SK-N-SH treated with all-trans-retinoic acid at 6 μM for 48 hours (cell line): Measurements from ENCODE around the gene CDRT4.

Experiments
- ATAC-seq: fragments of 200-7000 bp; cut with Tn5 transposase; 3 replicates; pipeline ENCODE4 v1.9.1; 2020; ENCODE audit warnings: mild to moderate bottlenecking, moderate library complexity
- ARNTL ChIP-seq: fragments of 450-650 bp; formaldehyde crosslinking; IDR thresholded peaks from 2 replicates; pipeline ENCODE4 v1.5.0; 2020; ENCODE audit warnings: low read depth, mild to moderate bottlenecking, moderate library complexity, borderline replicate concordance
- BACH2 ChIP-seq: fragments of 250-450 bp; sonication (Bioruptor Pico); IDR thresholded peaks from 2 replicates; pipeline ENCODE4 v1.9.0; 2021; ENCODE audit warnings: mild to moderate bottlenecking, borderline replicate concordance
- CSDC2 ChIP-seq: fragments of 250-450 bp; sonication (Bioruptor Pico); IDR thresholded peaks from 2 replicates; pipeline ENCODE4 v1.5.0; 2020; ENCODE audit warnings: mild to moderate bottlenecking, moderate library complexity
- ESRRG ChIP-seq: fragments of 250-450 bp; sonication (Bioruptor Pico); IDR thresholded peaks from 2 replicates; pipeline ENCODE4 v1.6.1; 2021; ENCODE audit warnings: mild to moderate bottlenecking
- GLIS3 ChIP-seq: fragments of 250-450 bp; sonication (Bioruptor Pico); IDR thresholded peaks from 2 replicates; pipeline ENCODE4 v1.5.0; 2020; ENCODE audit warnings: mild to moderate bottlenecking, moderate library complexity
- ISL1 ChIP-seq: fragments of 250-450 bp; sonication (Bioruptor Pico); IDR thresholded peaks from 2 replicates; pipeline ENCODE4 v2.1.2; 2022; ENCODE audit warnings: mild to moderate bottlenecking, moderate library complexity
- OSR1 ChIP-seq: fragments of 250-450 bp; sonication (Bioruptor Pico); IDR thresholded peaks from 2 replicates; pipeline ENCODE4 v1.8.0; 2022; ENCODE audit warnings: moderate library complexity, mild to moderate bottlenecking, inconsistent platforms
- PPARA ChIP-seq: fragments of 250-450 bp; sonication (Bioruptor Pico); IDR thresholded peaks from 2 replicates; pipeline ENCODE4 v1.5.0; 2020; ENCODE audit warnings: mild to moderate bottlenecking, borderline replicate concordance
- RARB ChIP-seq: fragments of 250-450 bp; sonication (Bioruptor Pico); IDR thresholded peaks from 2 replicates; pipeline ENCODE4 v1.8.0; 2021; ENCODE audit warnings: mild to moderate bottlenecking, moderate library complexity
- SNAI2 ChIP-seq: fragments of 250-450 bp; sonication (Bioruptor Pico); IDR thresholded peaks from 2 replicates; pipeline ENCODE4 v1.5.0; 2020; ENCODE audit warnings: mild to moderate bottlenecking, moderate library complexity
- TCF4 ChIP-seq: fragments of 250-450 bp; sonication (Bioruptor Pico); IDR thresholded peaks from 2 replicates; pipeline ENCODE4 v1.8.0; 2021; ENCODE audit warnings: mild to moderate bottlenecking, moderate library complexity, borderline replicate concordance
- TOX ChIP-seq: fragments of 250-450 bp; sonication (Bioruptor Pico); IDR thresholded peaks from 2 replicates; pipeline ENCODE4 v1.8.0; 2021; ENCODE audit warnings: mild to moderate bottlenecking, moderate library complexity, borderline replicate concordance
- ZC3H10 ChIP-seq: fragments of 250-450 bp; sonication (Bioruptor Pico); IDR thresholded peaks from 2 replicates; pipeline ENCODE4 v1.5.1; 2021; ENCODE audit warnings: mild to moderate bottlenecking, moderate library complexity
- ZFP3 ChIP-seq: fragments of 250-450 bp; sonication (Bioruptor Pico); IDR thresholded peaks from 2 replicates; pipeline ENCODE4 v1.5.0; 2020; ENCODE audit warnings: mild to moderate bottlenecking, moderate library complexity
- ZFP30 ChIP-seq: fragments of 450-650 bp; formaldehyde crosslinking; IDR thresholded peaks from 2 replicates; pipeline ENCODE4 v1.5.0; 2022; ENCODE audit warnings: mild to moderate bottlenecking, moderate library complexity
- ZNF70 ChIP-seq: fragments of 450-650 bp; formaldehyde crosslinking; IDR thresholded peaks from 2 replicates; pipeline ENCODE4 v1.5.0; 2020; ENCODE audit warnings: mild to moderate bottlenecking, moderate library complexity
- ZNF8 ChIP-seq: fragments of 450-650 bp; formaldehyde crosslinking; IDR thresholded peaks from 2 replicates; pipeline ENCODE4 v1.5.0; 2020; ENCODE audit warnings: mild to moderate bottlenecking, moderate library complexity
- TF ChIP-seq, protein P1 (sequence below): fragments of 250-450 bp; sonication (Bioruptor Pico); IDR thresholded peaks from 2 replicates; pipeline ENCODE4 v1.8.0; 2020; ENCODE audit warnings: mild to moderate bottlenecking, moderate library complexity, borderline replicate concordance
- TF ChIP-seq, protein P2 (sequence below): fragments of 250-450 bp; sonication (Bioruptor Pico); IDR thresholded peaks from 2 replicates; pipeline ENCODE4 v1.8.0; 2021; ENCODE audit warnings: low read depth, mild to moderate bottlenecking, moderate library complexity, borderline replicate concordance
- TF ChIP-seq, protein P3 (sequence below): fragments of 250-450 bp; sonication (Bioruptor Pico); IDR thresholded peaks from 2 replicates; pipeline ENCODE4 v1.5.0; 2020; ENCODE audit warnings: mild to moderate bottlenecking, moderate library complexity
- TF ChIP-seq, protein P4 (sequence below): fragments of 250-450 bp; sonication (Bioruptor Pico); IDR thresholded peaks from 2 replicates; pipeline ENCODE4 v1.5.1; 2021; ENCODE audit warnings: mild to moderate bottlenecking, moderate library complexity
- TF ChIP-seq, protein P5 (sequence below): fragments of 250-450 bp; sonication (Bioruptor Pico); IDR thresholded peaks from 2 replicates; pipeline ENCODE4 v1.5.1; 2020; ENCODE audit warnings: low read depth, mild to moderate bottlenecking, moderate library complexity

The CDRT4 gene

DNA sequence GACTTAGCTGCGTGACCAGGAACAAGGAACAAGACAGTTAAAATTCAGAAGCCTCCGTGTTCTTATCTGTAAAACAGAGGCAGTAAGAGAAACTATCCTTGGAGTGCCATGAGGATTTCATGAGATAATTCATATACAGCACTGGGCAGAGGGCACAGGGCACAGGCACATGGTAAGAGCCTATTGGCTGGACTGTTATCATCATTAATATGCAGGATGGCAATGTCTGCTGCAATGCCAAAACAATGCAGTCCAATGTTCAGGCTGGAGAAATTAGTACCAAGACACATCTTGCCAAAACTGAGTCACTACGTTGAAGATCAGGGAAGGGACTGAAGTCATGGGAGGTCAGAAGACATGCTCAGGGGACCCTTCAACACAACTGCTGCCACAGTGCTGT lies 13.6 kb downstream of the CDRT4 start:
- no peak for ATAC-seq
- TF ChIP-seq RARB (no peak), ZFP3 (CRISPR knock-in tag) (no peak), TCF4 (CRISPR knock-in tag) (no peak), SNAI2 (no peak)
- TF ChIP-seq, protein P1, sequence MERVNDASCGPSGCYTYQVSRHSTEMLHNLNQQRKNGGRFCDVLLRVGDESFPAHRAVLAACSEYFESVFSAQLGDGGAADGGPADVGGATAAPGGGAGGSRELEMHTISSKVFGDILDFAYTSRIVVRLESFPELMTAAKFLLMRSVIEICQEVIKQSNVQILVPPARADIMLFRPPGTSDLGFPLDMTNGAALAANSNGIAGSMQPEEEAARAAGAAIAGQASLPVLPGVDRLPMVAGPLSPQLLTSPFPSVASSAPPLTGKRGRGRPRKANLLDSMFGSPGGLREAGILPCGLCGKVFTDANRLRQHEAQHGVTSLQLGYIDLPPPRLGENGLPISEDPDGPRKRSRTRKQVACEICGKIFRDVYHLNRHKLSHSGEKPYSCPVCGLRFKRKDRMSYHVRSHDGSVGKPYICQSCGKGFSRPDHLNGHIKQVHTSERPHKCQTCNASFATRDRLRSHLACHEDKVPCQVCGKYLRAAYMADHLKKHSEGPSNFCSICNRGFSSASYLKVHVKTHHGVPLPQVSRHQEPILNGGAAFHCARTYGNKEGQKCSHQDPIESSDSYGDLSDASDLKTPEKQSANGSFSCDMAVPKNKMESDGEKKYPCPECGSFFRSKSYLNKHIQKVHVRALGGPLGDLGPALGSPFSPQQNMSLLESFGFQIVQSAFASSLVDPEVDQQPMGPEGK = no peak
- TF ChIP-seq, all 23 proteins: peak for 0

DNA sequence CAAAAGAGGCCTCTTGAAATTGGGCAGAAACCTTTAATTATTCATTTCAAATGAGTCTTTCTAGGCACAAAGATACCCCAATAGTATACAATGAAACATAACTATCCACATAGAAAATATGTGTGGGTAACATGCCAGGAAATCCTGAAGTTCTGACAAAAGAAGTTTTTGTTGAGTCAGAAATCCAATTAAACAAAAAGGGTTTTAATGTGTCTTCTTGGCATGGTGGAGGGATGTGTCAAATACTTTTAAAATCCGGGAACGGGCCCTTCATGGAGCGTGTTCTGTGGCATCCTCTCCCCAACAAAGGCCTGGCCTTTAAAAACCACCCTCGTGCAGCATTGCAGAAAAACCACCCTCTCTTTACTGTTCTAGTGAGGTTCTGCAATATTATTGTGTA lies 14.2 kb downstream of the CDRT4 start:
- no peak; the same call in 1 of the 2 replicates for TF ChIP-seq ISL1 (CRISPR knock-in tag)
- no peak for TF ChIP-seq CSDC2 (CRISPR knock-in tag)
- TF ChIP-seq, protein P1 = no peak
- no peak for TF ChIP-seq ESRRG (CRISPR knock-in tag)
- no peak for TF ChIP-seq ZNF70 (CRISPR knock-in tag)
- TF ChIP-seq OSR1 = no peak
- no peak for TF ChIP-seq ZNF8 (CRISPR knock-in tag)
- TF ChIP-seq ARNTL = no peak
- no peak for TF ChIP-seq BACH2 (CRISPR knock-in tag)
- TF ChIP-seq TCF4 (CRISPR knock-in tag) = no peak
- TF ChIP-seq ZFP30 (CRISPR knock-in tag) = no peak
- TF ChIP-seq, protein P2, sequence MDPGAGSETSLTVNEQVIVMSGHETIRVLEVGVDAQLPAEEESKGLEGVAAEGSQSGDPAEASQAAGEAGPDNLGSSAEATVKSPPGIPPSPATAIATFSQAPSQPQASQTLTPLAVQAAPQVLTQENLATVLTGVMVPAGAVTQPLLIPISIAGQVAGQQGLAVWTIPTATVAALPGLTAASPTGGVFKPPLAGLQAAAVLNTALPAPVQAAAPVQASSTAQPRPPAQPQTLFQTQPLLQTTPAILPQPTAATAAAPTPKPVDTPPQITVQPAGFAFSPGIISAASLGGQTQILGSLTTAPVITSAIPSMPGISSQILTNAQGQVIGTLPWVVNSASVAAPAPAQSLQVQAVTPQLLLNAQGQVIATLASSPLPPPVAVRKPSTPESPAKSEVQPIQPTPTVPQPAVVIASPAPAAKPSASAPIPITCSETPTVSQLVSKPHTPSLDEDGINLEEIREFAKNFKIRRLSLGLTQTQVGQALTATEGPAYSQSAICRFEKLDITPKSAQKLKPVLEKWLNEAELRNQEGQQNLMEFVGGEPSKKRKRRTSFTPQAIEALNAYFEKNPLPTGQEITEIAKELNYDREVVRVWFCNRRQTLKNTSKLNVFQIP (CRISPR knock-in tag) = no peak
- TF ChIP-seq ZFP3 (CRISPR knock-in tag) = no peak
- TF ChIP-seq PPARA (CRISPR knock-in tag) = no peak
- no peak for TF ChIP-seq GLIS3 (CRISPR knock-in tag)
- no peak for TF ChIP-seq ZC3H10
- TF ChIP-seq TOX = no peak
- TF ChIP-seq, protein P3, sequence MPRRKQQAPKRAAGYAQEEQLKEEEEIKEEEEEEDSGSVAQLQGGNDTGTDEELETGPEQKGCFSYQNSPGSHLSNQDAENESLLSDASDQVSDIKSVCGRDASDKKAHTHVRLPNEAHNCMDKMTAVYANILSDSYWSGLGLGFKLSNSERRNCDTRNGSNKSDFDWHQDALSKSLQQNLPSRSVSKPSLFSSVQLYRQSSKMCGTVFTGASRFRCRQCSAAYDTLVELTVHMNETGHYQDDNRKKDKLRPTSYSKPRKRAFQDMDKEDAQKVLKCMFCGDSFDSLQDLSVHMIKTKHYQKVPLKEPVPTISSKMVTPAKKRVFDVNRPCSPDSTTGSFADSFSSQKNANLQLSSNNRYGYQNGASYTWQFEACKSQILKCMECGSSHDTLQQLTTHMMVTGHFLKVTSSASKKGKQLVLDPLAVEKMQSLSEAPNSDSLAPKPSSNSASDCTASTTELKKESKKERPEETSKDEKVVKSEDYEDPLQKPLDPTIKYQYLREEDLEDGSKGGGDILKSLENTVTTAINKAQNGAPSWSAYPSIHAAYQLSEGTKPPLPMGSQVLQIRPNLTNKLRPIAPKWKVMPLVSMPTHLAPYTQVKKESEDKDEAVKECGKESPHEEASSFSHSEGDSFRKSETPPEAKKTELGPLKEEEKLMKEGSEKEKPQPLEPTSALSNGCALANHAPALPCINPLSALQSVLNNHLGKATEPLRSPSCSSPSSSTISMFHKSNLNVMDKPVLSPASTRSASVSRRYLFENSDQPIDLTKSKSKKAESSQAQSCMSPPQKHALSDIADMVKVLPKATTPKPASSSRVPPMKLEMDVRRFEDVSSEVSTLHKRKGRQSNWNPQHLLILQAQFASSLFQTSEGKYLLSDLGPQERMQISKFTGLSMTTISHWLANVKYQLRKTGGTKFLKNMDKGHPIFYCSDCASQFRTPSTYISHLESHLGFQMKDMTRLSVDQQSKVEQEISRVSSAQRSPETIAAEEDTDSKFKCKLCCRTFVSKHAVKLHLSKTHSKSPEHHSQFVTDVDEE (CRISPR knock-in tag) = no peak
- ATAC-seq = no peak

DNA sequence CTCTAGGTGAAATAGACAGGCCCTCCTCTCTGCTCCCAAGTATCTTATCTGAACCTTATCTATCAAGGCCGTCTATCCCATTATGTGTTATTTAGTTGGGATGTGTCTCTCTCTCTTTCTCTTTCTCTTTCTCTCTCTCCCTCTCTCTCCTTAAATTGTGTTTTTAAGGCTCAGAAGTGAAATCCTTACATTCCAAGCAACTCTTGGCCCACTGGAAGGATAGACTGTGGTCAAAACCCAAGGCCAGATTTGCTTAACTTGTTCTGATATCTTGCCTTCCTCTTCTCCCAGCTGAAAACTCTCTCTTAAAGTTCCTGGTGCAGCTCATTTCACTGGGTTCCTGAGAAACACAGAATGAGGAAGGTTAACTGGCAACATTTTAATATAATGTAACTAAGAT lies 14.7 kb downstream of the CDRT4 start:
- ATAC-seq = no peak
- no peak for TF ChIP-seq BACH2 (CRISPR knock-in tag)
- TF ChIP-seq ARNTL = no peak
- no peak for TF ChIP-seq ISL1 (CRISPR knock-in tag)
- no peak for TF ChIP-seq ESRRG (CRISPR knock-in tag)
- no peak for TF ChIP-seq TOX
- TF ChIP-seq, protein P3 (CRISPR knock-in tag) = no peak
- TF ChIP-seq SNAI2 = no peak
- no peak for TF ChIP-seq RARB
- TF ChIP-seq CSDC2 (CRISPR knock-in tag) = no peak
- TF ChIP-seq ZC3H10 = no peak
- TF ChIP-seq, protein P4, sequence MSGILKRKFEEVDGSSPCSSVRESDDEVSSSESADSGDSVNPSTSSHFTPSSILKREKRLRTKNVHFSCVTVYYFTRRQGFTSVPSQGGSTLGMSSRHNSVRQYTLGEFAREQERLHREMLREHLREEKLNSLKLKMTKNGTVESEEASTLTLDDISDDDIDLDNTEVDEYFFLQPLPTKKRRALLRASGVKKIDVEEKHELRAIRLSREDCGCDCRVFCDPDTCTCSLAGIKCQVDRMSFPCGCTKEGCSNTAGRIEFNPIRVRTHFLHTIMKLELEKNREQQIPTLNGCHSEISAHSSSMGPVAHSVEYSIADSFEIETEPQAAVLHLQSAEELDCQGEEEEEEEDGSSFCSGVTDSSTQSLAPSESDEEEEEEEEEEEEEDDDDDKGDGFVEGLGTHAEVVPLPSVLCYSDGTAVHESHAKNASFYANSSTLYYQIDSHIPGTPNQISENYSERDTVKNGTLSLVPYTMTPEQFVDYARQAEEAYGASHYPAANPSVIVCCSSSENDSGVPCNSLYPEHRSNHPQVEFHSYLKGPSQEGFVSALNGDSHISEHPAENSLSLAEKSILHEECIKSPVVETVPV (CRISPR knock-in tag) = no peak
- no peak for TF ChIP-seq ZFP30 (CRISPR knock-in tag)
- TF ChIP-seq, protein P5, sequence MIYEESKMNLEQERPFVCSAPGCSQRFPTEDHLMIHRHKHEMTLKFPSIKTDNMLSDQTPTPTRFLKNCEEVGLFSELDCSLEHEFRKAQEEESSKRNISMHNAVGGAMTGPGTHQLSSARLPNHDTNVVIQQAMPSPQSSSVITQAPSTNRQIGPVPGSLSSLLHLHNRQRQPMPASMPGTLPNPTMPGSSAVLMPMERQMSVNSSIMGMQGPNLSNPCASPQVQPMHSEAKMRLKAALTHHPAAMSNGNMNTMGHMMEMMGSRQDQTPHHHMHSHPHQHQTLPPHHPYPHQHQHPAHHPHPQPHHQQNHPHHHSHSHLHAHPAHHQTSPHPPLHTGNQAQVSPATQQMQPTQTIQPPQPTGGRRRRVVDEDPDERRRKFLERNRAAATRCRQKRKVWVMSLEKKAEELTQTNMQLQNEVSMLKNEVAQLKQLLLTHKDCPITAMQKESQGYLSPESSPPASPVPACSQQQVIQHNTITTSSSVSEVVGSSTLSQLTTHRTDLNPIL = no peak
- TF ChIP-seq, protein P1 = no peak
- TF ChIP-seq OSR1 = no peak
